GM18907 (cell line): ENCODE measurements around the gene C3orf70.
"Not testable (repeated sequence)": the region's sequence is repeated elsewhere in the genome, so short reads cannot be mapped to it uniquely, and the experiment has no call there.

ENCODE experiments used
- ATAC-seq: cut with Tn5 transposase; IDR thresholded peaks from one replicate; pipeline ENCODE4 v1.9.1; 2021; ENCODE audit warnings: mild to moderate bottlenecking, moderate library complexity; ENCODE audit not compliant: unreplicated experiment

The C3orf70 gene

DNA sequence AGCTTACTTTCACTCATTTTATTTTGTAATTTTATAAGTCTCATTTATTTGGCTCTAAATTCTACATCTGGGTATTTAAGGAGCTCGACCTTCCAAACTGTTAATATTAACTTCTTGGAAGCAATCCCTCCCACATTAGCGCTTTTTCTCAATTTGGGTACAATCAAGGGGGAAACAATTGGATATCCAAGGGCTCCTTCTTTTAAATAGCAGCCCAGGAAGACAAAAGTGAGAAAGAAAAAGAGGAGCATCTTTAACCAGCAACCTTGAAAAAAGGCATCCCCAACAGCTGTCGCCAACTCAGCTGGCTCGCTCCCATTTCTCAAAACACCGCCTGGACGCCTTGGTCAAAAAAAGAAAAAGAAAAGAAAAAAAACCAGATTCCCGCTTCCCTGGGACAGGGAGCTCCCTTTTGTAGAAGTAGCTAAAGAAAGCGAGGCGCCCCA, 873 bp downstream of the C3orf70 start:
- no peak for ATAC-seq

GRCh38 chr3:185151101-185151963, 1.5 kb downstream of the C3orf70 start:
- ATAC-seq, result no peak

- no peak for ATAC-seq
Measured at GRCh38 chr3:185150561-185150960, 2.3 kb downstream of the C3orf70 start.

DNA sequence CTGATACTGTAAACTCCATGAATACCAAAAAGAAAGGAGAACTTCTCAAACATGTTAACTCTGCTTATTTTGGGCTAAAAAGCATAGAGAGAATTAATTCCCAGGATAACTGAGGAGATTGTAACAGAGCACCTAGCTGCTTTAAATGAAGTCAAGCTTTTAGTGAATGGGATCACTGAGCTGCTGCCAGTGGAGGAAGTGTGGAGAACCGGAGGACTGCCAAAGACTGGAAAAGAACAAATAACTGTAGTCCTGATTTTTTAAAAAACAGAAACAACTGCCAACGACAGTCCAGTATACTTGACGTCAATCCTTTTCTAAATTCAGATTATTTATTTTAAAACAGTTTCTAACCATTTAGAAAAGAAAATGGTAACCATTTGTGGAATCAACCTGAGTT, 3.3 kb downstream of the C3orf70 start:
- ATAC-seq, result no peak

DNA sequence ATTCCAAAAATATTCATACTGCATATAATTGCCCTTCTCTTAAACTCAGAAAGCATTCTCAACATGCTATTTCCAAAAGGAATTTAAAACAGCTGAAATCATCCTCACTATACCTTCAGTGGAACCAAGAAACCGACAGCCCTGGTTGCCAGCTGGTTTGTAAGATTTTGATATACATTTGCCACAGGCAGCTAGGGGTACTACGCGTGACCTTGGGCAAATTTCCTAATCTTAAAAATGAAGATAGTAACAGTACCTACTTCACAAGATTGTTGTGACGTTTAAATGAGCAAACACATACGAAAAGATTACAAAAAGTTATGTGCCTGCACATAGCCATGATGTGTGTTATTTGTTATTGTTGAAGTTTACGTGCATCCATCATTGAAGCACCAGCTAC, 7.3 kb downstream of the C3orf70 start:
- ATAC-seq, result no peak

DNA sequence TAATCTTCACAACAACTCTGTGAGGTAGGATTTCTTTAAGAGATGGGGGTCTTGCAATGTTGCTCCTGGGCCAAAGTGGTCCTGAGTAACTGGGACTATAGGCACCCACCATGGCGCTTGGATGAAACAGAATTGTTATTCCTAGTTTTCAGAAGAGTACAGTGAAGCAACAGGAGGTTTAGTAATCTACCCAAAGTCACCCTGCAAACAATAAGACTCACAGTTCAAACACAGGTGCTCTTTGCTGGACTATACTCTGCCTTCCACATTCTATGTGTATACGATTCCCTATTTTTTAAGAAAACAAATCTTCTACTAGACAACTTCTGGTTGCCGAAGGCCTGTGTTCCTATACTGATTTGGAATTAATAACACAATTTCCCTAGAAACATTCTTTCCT, 8.1 kb downstream of the C3orf70 start:
- ATAC-seq, result no peak

DNA sequence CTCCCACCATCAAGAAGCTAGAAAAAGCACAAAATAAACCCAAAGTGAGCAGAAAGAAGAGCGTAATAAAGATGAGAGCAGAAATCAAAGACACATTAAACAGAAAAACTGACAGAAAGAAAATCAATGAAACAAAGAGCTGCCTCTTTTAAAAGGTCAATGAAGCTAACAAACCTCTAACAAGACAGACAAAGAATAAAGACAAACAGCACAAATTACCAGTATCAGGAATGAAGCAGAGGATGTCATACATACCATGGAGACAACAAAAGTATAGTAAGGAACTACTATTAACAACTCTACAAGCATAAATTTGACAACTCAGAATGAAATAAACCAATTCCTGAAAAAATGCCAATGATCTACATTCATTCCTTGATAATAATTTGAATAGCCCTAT, 15.0 kb downstream of the C3orf70 start:
- no peak for ATAC-seq

DNA sequence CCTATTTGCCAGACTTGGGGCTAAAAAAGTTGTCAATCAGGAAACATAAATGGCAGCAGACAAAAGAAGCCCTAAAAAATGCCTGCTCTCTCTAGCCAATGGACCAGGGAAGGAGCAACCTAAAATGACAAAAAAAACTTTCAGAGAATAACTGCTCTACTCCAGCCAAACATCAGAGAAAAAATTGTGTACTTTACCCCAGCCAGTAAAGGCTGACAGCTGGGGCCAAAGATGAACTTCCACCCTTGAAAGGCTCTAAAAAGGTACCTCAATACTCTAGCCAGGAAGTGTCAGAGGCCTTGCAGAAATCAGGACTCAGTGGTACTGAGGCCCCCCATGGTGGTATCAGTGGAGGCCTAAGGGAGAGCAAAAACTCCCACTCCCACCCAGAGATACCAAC, 18.4 kb downstream of the C3orf70 start:
- ATAC-seq, result no peak

DNA sequence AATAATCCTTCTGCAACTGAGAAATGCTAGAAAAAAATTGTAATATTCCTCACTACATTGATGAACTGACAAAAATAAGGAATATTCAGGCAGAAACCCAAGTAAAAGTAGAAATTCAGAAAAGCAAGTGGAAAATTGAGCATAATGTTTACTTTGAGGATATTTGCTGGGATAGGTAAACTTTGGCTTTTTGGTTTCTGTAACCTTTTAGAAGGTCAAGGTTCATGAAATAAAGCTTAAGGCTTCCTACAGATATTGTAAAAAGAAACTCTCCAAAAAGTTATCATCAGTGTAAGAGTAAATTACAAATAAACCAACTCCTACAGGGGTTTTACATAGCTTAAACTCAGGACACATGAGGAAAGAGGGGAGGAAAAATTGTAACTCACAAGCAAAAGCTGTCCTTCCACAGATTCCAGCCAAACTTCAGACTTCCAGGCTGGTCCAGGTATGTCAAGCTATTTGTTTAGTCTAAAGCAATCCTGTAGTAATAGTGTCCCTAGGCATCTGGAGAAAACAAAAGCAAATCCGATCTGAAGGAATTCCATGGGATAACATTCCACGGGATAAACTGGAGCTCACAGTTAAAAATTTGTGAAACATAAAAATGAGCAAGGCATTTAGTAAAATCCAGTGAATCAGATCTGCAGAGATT, 21.1 kb downstream of the C3orf70 start:
- no peak for ATAC-seq

DNA sequence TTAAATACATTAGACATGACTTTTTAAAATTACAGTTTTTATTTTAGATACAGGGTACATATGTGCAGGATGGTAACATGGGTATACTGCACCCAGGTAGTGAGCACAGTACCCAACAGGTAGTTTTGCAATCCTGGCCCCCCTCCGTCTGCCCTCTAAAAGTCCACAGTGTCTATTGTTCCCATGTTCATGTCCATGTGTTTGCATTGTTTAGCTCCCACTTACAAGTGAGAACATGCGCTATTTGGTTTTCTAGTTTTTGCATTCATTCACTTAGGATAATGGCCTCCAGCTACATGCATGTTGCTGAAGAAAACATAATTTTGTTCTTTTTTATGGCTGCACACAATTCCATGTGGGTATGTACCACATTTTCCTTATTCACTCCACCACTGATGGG, 23.8 kb downstream of the C3orf70 start:
- ATAC-seq, result no peak

- no peak for ATAC-seq
Measured at GRCh38 chr3:185126201-185126600, 26.7 kb downstream of the C3orf70 start.

DNA sequence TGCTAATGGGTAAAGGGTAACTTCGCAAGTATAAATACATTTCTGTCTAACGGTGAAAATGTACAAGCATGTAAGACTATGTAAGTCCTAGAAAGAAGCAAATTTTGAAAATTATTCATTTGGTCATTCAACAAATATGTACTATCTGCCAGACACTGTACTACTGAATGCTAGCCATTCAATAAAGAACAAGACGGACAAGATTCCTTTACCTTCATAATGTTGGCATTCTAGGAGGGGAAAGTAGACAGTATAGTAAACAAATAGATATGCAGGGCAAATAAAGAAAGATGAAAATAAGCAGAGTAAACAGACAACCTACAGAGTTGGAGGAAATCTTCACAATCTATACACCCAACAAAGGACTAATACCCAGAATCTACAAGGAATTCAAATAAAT, 32.7 kb downstream of the C3orf70 start:
- no peak for ATAC-seq

GRCh38 chr3:185115371-185115770, 37.5 kb downstream of the C3orf70 start:
- no peak for ATAC-seq

GRCh38 chr3:185114756-185115155, 38.1 kb downstream of the C3orf70 start:
- ATAC-seq, result no peak

DNA sequence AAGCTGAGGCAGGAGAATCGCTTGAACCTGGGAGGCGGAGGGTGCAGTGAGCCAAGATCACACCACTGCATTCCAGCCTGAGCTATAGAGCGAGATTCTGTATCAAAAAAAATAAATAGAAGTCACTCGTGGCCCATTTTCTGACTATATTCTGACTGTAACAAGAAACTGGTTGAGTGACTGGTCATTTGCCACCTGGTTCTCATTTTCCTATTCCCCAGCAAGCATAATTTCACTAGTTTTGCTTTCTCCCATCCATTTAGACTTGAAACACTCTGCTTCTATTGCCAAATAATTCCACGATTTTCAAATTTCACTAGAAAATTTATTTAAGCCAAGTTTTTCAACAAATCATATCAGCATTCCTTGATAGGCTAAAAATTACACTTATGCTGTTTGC, 40.7 kb downstream of the C3orf70 start:
- ATAC-seq, result no peak

GRCh38 chr3:185109012-185109411, 43.8 kb downstream of the C3orf70 start:
- ATAC-seq, result not testable (repeated sequence)

GRCh38 chr3:185106256-185106890, 46.5 kb downstream of the C3orf70 start:
- ATAC-seq, result not testable (repeated sequence)

GRCh38 chr3:185103359-185104127, 49.3 kb downstream of the C3orf70 start:
- no peak for ATAC-seq

DNA sequence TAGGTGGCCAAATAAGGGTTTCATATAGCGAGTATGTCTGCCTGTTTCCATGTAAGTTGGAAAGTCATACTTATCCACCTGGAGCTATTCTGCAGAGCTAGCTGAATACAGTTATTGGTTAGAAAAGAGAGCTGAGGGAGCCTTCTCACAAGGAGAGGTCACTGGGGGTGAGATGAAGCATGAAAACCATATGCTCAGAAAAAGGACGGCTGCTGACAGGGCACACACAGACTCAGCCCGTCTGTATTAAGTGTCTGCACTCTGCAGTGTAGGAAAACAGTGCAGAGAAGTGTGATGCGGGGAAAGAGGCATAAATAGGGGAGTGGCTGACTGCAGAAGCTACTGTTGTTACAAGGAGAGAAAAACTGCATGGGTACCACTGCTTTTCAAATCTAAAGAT, 58.2 kb downstream of the C3orf70 start:
- no peak for ATAC-seq

GRCh38 chr3:185093116-185093515, 59.7 kb downstream of the C3orf70 start:
- ATAC-seq, result no peak

- ATAC-seq, result no peak
Measured at GRCh38 chr3:185090811-185091210, 62.0 kb downstream of the C3orf70 start.
